HUES48 (cell line): ENCODE measurements around the gene TFR2.

Experiments
- H3K27ac ChIP-seq: one replicate; pipeline ENCODE4 v1.7.0; 2013; ENCODE audit warnings: low read depth, low read length, inconsistent platforms
- H3K27me3 ChIP-seq: 2 replicates; pipeline ENCODE4 v1.6.1; 2013; ENCODE audit warnings: mild to moderate bottlenecking, low read length; ENCODE audit not compliant: control insufficient read depth, insufficient read depth
- H3K36me3 ChIP-seq: 2 replicates; pipeline ENCODE4 v1.6.1; 2013; ENCODE audit warnings: low read length; ENCODE audit not compliant: control insufficient read depth, insufficient read depth
- H3K4me1 ChIP-seq: 2 replicates; pipeline ENCODE4 v1.6.1; 2013; ENCODE audit warnings: mild to moderate bottlenecking, low read length; ENCODE audit not compliant: control insufficient read depth, insufficient read depth
- H3K4me3 ChIP-seq: 2 replicates; pipeline ENCODE4 v1.5.1; 2013; ENCODE audit warnings: mild to moderate bottlenecking, low read depth, low read length
- H3K9ac ChIP-seq: 2 replicates; pipeline ENCODE4 v1.6.1; 2013; ENCODE audit warnings: mild to moderate bottlenecking, low read depth, low read length, moderate library complexity
- H3K9me3 ChIP-seq: 2 replicates; pipeline ENCODE4 v1.6.1; 2013; ENCODE audit warnings: low read length; ENCODE audit not compliant: control insufficient read depth, insufficient read depth

Gene TFR2

GRCh38 chr7:100677308-100678267, 36.2 kb upstream of the TFR2 start:
- H3K9me3 ChIP-seq: no peaks in the 10 kb centered on the region
- no peak overlapping the region for H3K9ac ChIP-seq
- no peak overlapping the region for H3K4me3 ChIP-seq
- H3K4me1 ChIP-seq: no peaks in the 10 kb centered on the region
- peaks cover 60% of the 10 kb centered on the region for H3K36me3 ChIP-seq
- H3K27me3 ChIP-seq: peaks cover under 1% of the 10 kb centered on the region; the same call in 1 of the 2 replicates
- peak overlapping the region; percentile 5 for H3K27ac ChIP-seq

DNA sequence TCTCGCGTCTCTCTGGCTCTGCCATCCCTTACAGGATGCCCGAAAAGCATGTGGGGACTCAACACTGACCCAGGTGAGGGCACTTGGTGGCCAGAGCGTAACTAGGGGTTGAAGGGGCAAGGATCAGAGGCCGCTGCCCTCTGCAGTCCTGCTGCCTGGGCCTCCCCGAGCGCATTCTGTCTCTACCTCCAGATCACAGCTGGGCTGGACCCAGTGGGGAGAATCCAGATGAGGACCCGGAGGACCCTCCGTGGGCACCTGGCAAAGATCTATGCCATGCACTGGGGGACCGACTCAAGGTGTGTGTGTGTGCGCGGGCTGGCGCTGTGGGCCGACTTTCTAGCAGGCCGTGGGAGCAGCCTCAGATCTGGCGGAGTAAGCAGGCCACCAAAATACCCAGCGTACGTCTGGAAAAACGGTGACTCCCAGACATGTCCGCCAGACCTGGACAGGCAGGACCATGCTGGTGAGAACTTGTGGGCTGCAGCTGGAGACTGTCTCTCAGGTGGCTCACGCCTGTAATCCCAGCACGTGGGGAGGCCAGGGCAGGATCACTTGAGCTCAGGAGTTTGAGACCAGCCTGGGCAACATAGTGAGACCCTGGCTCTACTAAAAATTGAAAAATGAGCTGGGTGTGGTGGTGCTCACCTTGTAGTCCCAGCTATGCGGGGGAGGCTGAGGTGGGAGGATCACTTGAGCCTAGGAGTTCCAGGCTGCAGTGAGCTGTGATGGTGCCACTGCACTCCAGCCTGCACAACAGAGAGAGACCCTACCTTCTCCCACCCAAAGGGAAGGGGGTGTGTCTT, 35.4 kb upstream of the TFR2 start:
- Histone ChIP-seq H3K9ac (no peak overlapping the region), H3K36me3 (peaks cover 52% of the 10 kb centered on the region), H3K4me3 (no peak overlapping the region), H3K27me3 (peaks cover 2% of the 10 kb centered on the region; the same call in 1 of the 2 replicates), H3K4me1 (no peaks in the 10 kb centered on the region), H3K27ac (peak overlapping the region; percentile 60), H3K9me3 (no peaks in the 10 kb centered on the region)

DNA sequence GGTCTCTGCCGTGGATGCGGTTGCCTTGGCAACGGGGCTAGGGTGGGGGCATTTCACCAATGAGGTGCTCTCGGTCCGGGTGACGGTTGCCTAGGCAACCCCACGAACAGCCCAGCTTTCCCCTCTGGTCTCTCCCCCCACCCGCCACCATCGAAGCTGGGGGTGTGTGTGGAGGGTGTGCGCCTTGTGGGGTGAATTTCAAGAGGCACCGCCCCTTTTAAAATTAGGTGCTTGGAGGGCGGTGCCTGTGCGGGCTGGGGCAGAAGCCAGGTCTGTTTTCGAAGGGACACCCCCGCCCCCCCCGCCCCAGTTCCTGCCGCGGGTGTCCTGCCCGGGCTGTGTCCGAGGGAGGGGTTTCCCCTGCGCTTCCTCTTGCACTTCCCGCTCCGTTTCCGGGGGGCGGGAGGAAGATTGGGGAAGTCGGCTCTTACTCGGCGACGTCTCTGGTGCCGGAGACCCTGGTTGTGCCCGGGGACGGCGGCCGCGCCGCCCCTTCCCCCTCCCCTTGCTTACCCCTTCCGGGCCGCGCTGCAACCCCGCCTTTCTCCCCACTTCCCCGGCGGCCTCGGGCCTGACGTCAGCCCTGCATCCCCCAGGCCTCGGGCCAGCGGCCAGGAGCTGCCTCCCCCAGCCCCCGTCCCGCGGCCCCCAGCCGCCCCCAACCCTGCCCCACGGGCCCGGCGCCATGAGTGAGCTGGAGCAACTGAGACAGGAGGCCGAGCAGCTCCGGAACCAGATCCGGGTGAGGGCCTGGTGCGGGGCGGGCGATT, 34.4 kb upstream of the TFR2 start:
- H3K4me3 ChIP-seq: peak overlapping the region; percentile 85
- no peaks in the 10 kb centered on the region for H3K4me1 ChIP-seq
- no peak overlapping the region for H3K9ac ChIP-seq
- peaks cover 2% of the 10 kb centered on the region; the same call in 1 of the 2 replicates for H3K27me3 ChIP-seq
- H3K27ac ChIP-seq: peak overlapping the region; percentile 60
- no peaks in the 10 kb centered on the region for H3K9me3 ChIP-seq
- peaks cover 42% of the 10 kb centered on the region for H3K36me3 ChIP-seq

DNA sequence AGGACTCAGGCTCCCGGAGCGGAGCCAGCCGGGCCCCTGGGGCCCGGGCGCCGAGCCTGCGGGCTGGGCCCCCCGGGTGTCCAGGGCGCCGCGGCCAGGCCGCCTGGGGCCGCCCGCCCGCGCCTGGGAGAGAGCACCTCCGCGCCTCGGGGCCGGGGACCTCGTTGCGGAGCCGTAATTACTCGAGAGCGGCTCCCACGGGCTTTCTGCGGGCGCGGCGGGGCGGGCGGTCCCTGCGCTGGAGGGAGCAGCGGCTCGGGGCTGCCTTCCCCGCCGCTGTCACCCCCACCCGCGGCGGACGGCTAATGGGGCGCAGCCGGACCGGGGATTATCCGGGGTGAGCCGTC, 33.7 kb upstream of the TFR2 start:
- Histone ChIP-seq H3K36me3 (peaks cover 35% of the 10 kb centered on the region), H3K4me1 (no peaks in the 10 kb centered on the region), H3K27ac (peak overlapping the region; percentile 35), H3K9ac (no peak overlapping the region), H3K9me3 (no peaks in the 10 kb centered on the region), H3K27me3 (peaks cover 2% of the 10 kb centered on the region; the same call in 1 of the 2 replicates), H3K4me3 (peak overlapping the region; percentile 85)

GRCh38 chr7:100674411-100675104, 33.2 kb upstream of the TFR2 start:
- H3K36me3 ChIP-seq: peaks cover 30% of the 10 kb centered on the region
- H3K27me3 ChIP-seq: peaks cover 2% of the 10 kb centered on the region; the same call in 1 of the 2 replicates
- H3K4me1 ChIP-seq: no peaks in the 10 kb centered on the region
- no peaks in the 10 kb centered on the region for H3K9me3 ChIP-seq
- H3K9ac ChIP-seq: no peak overlapping the region
- peak overlapping the region; percentile 85 for H3K4me3 ChIP-seq
- H3K27ac ChIP-seq: peak overlapping the region; percentile 10

DNA sequence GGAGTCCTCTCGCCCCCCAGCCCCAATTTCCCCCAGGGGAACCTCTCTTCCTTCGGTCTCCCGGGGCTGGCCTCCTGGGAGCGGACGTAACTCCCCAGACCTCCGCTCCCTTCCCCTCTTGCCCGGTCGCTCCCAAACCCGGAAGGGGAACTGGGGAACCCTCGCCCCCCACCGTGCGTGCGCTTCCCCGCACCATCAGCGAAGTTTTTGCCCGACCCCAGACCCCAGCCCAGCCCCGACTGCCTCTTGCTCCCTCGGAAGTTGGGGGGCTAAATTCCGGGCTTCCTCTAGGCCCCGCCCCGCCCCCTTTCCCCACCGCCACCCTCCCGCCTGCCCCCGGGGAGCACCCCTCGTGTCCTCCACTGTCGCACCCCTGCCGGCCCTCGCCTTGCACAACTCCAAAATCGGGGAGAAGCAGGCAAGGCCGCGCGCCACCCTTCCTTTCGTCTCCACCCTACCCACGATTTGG, 32.6 kb upstream of the TFR2 start:
- Histone ChIP-seq H3K9ac (0 out of 2 replicates have a peak overlapping the region, but pooled peaks have one; percentile 24), H3K4me1 (no peaks in the 10 kb centered on the region), H3K9me3 (no peaks in the 10 kb centered on the region), H3K27ac (peak overlapping the region; percentile 99), H3K36me3 (peaks cover 24% of the 10 kb centered on the region), H3K27me3 (peaks cover 2% of the 10 kb centered on the region; the same call in 1 of the 2 replicates), H3K4me3 (peak overlapping the region; percentile 85)

DNA sequence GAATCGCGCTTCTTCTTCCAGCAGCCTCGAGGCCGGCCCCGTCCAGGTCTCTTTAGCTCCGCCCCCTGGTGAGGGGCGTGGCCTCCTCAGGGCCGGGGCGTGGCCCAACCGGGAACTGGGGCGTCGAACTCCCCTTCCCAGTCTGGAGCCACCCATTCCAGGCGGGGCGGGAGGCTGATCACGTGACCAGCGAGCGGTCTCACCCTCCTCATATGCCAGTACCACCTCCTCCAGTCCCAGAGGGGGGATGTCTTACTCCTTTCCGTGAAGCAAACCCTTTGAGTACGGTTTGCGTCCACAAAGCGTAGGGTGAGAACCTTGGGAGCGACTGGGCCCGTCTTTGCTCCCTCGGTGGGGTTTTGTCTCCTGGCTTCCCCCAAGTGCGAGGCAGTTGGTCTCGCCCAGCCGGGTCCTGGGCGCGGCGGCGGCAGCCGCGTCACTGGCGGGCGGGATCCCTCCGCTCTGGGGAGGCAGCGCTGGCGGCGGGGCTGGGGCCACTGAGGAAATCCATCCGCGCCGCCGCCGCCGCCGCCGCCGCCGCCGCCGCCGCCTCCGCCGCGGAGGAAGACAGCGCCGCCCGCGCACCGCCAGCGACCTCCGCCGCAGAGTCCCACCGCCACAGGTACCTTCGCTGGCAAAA, 32.1 kb upstream of the TFR2 start, which contains the start of gene GNB2:
GNB2 (plus strand) TSS at position 439 of the 640 bp plus-strand sequence. CDS start 2,526 bp downstream, outside the sequence.
- Histone ChIP-seq H3K9me3 (no peaks in the 10 kb centered on the region), H3K4me3 (peak within 1 kb of the TSS; percentile 85), H3K36me3 (peaks cover 19% of the 10 kb centered on the region), H3K27me3 (peaks cover 2% of the 10 kb centered on the region; the same call in 1 of the 2 replicates), H3K27ac (peak within 1 kb of the TSS; percentile 99), H3K4me1 (no peaks in the 10 kb centered on the region), H3K9ac (peak within 1 kb of the TSS; percentile 100)

- Histone ChIP-seq H3K4me1 (no peaks in the 10 kb centered on the region), H3K9me3 (no peaks in the 10 kb centered on the region), H3K27me3 (peaks cover 2% of the 10 kb centered on the region; the same call in 1 of the 2 replicates), H3K4me3 (no peak overlapping the region), H3K9ac (no peak overlapping the region), H3K27ac (no peak overlapping the region), H3K36me3 (0 out of 2 replicates have a peak, but pooled peaks cover under 1% of the 10 kb centered on the region)
These were observed 30.3 kb upstream of the TFR2 start for GRCh38 chr7:100671353-100672327.

GRCh38 chr7:100670074-100670473, 28.7 kb upstream of the TFR2 start:
- Histone ChIP-seq H3K27ac (no peak overlapping the region), H3K27me3 (peaks cover 2% of the 10 kb centered on the region; the same call in 1 of the 2 replicates), H3K9ac (no peak overlapping the region), H3K36me3 (no peaks in the 10 kb centered on the region), H3K4me3 (no peak overlapping the region), H3K4me1 (no peaks in the 10 kb centered on the region), H3K9me3 (no peaks in the 10 kb centered on the region)
